WTC11 (cell line): ENCODE results near the gene OPCML. TPM values are rescaled to one million over a fixed set of nuclear protein-coding genes. Genes with fewer than 3 reads are reported as not detected.

Source experiments
- ATAC-seq: fragments of 200-7000 bp; cut with Tn5 transposase; 2 replicates; pipeline ENCODE4 v1.10.0; 2021; ENCODE audit warnings: mild to moderate bottlenecking, moderate library complexity
- CTCF ChIA-PET: fragments of 300-600 bp; sonication (Branson Sonifier 250); formaldehyde crosslinking; loops from one replicate; lab custom pipeline; 2021; ENCODE audit warnings: antibody characterized with exemption; lab: Charles Lee
- POLR2A ChIA-PET: fragments of 350-600 bp; sonication (Branson Sonifier 250); formaldehyde crosslinking; loops from one replicate; lab custom pipeline; 2021; ENCODE audit warnings: antibody characterized with exemption; lab: Charles Lee
- DNase-seq: peaks from one replicate; pipeline ENCODE4 v3.0.0; 2021; ENCODE audit warnings: low spot score
- H3K27ac Mint-ChIP-seq: 2 replicates; pipeline ENCODE4 v1.8.0; 2021; ENCODE audit warnings: mixed read lengths
- H3K27me3 Mint-ChIP-seq: 2 replicates; pipeline ENCODE4 v1.8.0; 2021; ENCODE audit warnings: low read depth, mild to moderate bottlenecking, moderate library complexity, mixed read lengths
- H3K36me3 Mint-ChIP-seq: 2 replicates; pipeline ENCODE4 v1.8.0; 2021; ENCODE audit warnings: mixed read lengths
- H3K4me1 Mint-ChIP-seq: 2 replicates; pipeline ENCODE4 v1.8.0; 2022; ENCODE audit warnings: mixed read lengths
- H3K4me3 Mint-ChIP-seq: 2 replicates; pipeline ENCODE4 v1.8.0; 2021; ENCODE audit warnings: mild to moderate bottlenecking, moderate library complexity, mixed read lengths
- H3K9me3 Mint-ChIP-seq: 2 replicates; pipeline ENCODE4 v1.8.0; 2021; ENCODE audit warnings: mixed read lengths
- ATF1 ChIP-seq: sonication (generic); formaldehyde crosslinking; IDR thresholded peaks from 2 replicates; pipeline ENCODE4 v1.8.1; 2023; ENCODE audit warnings: mild to moderate bottlenecking, moderate library complexity, missing genetic modification reagents
- CDX4 ChIP-seq: fragments of 250-450 bp; sonication (Bioruptor Pico); IDR thresholded peaks from 2 replicates; pipeline ENCODE4 v1.9.0; 2021; ENCODE audit warnings: moderate library complexity, mild to moderate bottlenecking, inconsistent platforms, borderline replicate concordance
- ELF4 ChIP-seq: sonication (generic); formaldehyde crosslinking; IDR thresholded peaks from 2 replicates; pipeline ENCODE4 v1.8.1; 2022; ENCODE audit warnings: low read depth, mild to moderate bottlenecking, moderate library complexity, missing genetic modification reagents
- ERG ChIP-seq: fragments of 250-450 bp; sonication (Bioruptor Pico); IDR thresholded peaks from 2 replicates; pipeline ENCODE4 v1.8.0; 2021; ENCODE audit warnings: mild to moderate bottlenecking
- FOXP1 ChIP-seq: sonication (generic); formaldehyde crosslinking; IDR thresholded peaks from 2 replicates; pipeline ENCODE4 v1.8.0; 2022; ENCODE audit warnings: missing genetic modification reagents, mild to moderate bottlenecking, moderate library complexity, borderline replicate concordance
- GABPB1 ChIP-seq: sonication (generic); formaldehyde crosslinking; IDR thresholded peaks from 2 replicates; pipeline ENCODE4 v1.8.1; 2023; ENCODE audit warnings: mild to moderate bottlenecking, missing genetic modification reagents
- HMGA2 ChIP-seq: fragments of 250-450 bp; sonication (Bioruptor Pico); IDR thresholded peaks from 2 replicates; pipeline ENCODE4 v1.4.0; 2021; ENCODE audit warnings: mild to moderate bottlenecking, moderate library complexity
- IRF1 ChIP-seq: sonication (generic); formaldehyde crosslinking; IDR thresholded peaks from 2 replicates; pipeline ENCODE4 v1.8.0; 2023; ENCODE audit warnings: missing genetic modification reagents
- JUN ChIP-seq: sonication (generic); formaldehyde crosslinking; IDR thresholded peaks from 2 replicates; pipeline ENCODE4 v1.8.0; 2023; ENCODE audit warnings: mild to moderate bottlenecking, missing genetic modification reagents
- NFE2L1 ChIP-seq: sonication (generic); formaldehyde crosslinking; IDR thresholded peaks from 2 replicates; pipeline ENCODE4 v1.8.1; 2023; ENCODE audit warnings: missing genetic modification reagents
- NFYB ChIP-seq: sonication (generic); formaldehyde crosslinking; conservative IDR thresholded peaks from 2 replicates; pipeline ENCODE4 v1.8.0; 2022; ENCODE audit warnings: low read depth, missing genetic modification reagents
- NR1H2 ChIP-seq: sonication (generic); formaldehyde crosslinking; IDR thresholded peaks from 2 replicates; pipeline ENCODE4 v1.9.0; 2021; ENCODE audit warnings: mild to moderate bottlenecking, moderate library complexity, missing genetic modification reagents
- NR2C2 ChIP-seq: sonication (generic); formaldehyde crosslinking; IDR thresholded peaks from 2 replicates; pipeline ENCODE4 v1.8.0; 2022; ENCODE audit warnings: mild to moderate bottlenecking, missing genetic modification reagents
- NR3C1 ChIP-seq: sonication (generic); formaldehyde crosslinking; conservative IDR thresholded peaks from 2 replicates; pipeline ENCODE4 v1.8.1; 2023; ENCODE audit warnings: low read depth, mild to moderate bottlenecking, missing genetic modification reagents
- OVOL2 ChIP-seq: fragments of 250-450 bp; sonication (Bioruptor Pico); IDR thresholded peaks from 2 replicates; pipeline ENCODE4 v1.9.0; 2021; ENCODE audit warnings: mild to moderate bottlenecking, borderline replicate concordance
- PRRX2 ChIP-seq: fragments of 250-450 bp; sonication (Bioruptor Pico); IDR thresholded peaks from 2 replicates; pipeline ENCODE4 v1.8.0; 2021; ENCODE audit warnings: mild to moderate bottlenecking
- RORB ChIP-seq: fragments of 250-450 bp; sonication (Bioruptor Pico); IDR thresholded peaks from 2 replicates; pipeline ENCODE4 v1.9.0; 2021; ENCODE audit warnings: mild to moderate bottlenecking
- SOX15 ChIP-seq: fragments of 250-450 bp; sonication (Bioruptor Pico); IDR thresholded peaks from 2 replicates; pipeline ENCODE4 v1.9.0; 2021; ENCODE audit warnings: mild to moderate bottlenecking
- TP53 ChIP-seq: sonication (generic); formaldehyde crosslinking; IDR thresholded peaks from 2 replicates; pipeline ENCODE4 v1.8.1; 2023; ENCODE audit warnings: mild to moderate bottlenecking, missing genetic modification reagents
- ZMAT4 ChIP-seq: fragments of 250-450 bp; sonication (Bioruptor Pico); IDR thresholded peaks from 2 replicates; pipeline ENCODE4 v1.9.0; 2021; ENCODE audit warnings: mild to moderate bottlenecking
- ZNF138 ChIP-seq: sonication (generic); formaldehyde crosslinking; conservative IDR thresholded peaks from 2 replicates; pipeline ENCODE4 v1.8.1; 2022; ENCODE audit warnings: mild to moderate bottlenecking, moderate library complexity, missing genetic modification reagents
- ZNF232 ChIP-seq: sonication (generic); formaldehyde crosslinking; IDR thresholded peaks from 2 replicates; pipeline ENCODE4 v1.8.0; 2022; ENCODE audit warnings: mild to moderate bottlenecking, missing genetic modification reagents
- ZNF671 ChIP-seq: fragments of 250-450 bp; sonication (Bioruptor Pico); IDR thresholded peaks from 2 replicates; pipeline ENCODE4 v1.8.0; 2021; ENCODE audit warnings: mild to moderate bottlenecking
- ZSCAN18 ChIP-seq: fragments of 250-450 bp; sonication (Bioruptor Pico); IDR thresholded peaks from 2 replicates; pipeline ENCODE4 v2.1.2; 2022; ENCODE audit warnings: mild to moderate bottlenecking, moderate library complexity
- total RNA-seq: library from RNA; stranded (reverse); gene quantifications from 3 replicates; pipeline ENCODE4 v1.2.3, GENCODE V29; 2021

OPCML gene
- total RNA-seq, 1 experiment from 2014 or later = 1.5 TPM

- Mint-ChIP-seq H3K27me3 (no peaks in the 10 kb centered on the region; the same call in 1 of the 2 replicates), H3K4me3 (no peak overlapping the region), H3K36me3 (no peaks in the 10 kb centered on the region), H3K27ac (no peak overlapping the region), H3K4me1 (peaks cover 25% of the 10 kb centered on the region), H3K9me3 (no peaks in the 10 kb centered on the region)
- no peak for TF ChIP-seq OVOL2 (CRISPR knock-in tag)
- TF ChIP-seq IRF1 = no peak
- TF ChIP-seq JUN (CRISPR knock-in tag) = no peak
- TF ChIP-seq ERG = no peak
- no peak for TF ChIP-seq TP53 (CRISPR knock-in tag)
- TF ChIP-seq NR1H2 (CRISPR knock-in tag) = no peak
- no peak for TF ChIP-seq PRRX2
- no peak for TF ChIP-seq RORB (CRISPR knock-in tag)
- no peak for TF ChIP-seq NR3C1 (CRISPR knock-in tag)
- POLR2A ChIA-PET = no interaction called here
- CTCF ChIA-PET = interaction anchor here (1.6 to 2.0 kb wide), 2 partner anchors 118 to 511 kb away, joined by 4 to 8 read pairs; no protein-coding TSS in a partner anchor
- peak; percentile 34 for ATAC-seq
- DNase-seq = no peak
These were observed 1101.8 kb downstream of the OPCML start for GRCh38 chr11:132430429-132431062.

- POLR2A ChIA-PET = no interaction called here
- DNase-seq (no peak), ATAC-seq (peak; percentile 60)
- Mint-ChIP-seq H3K36me3 (no peaks in the 10 kb centered on the region), H3K4me1 (peaks cover 26% of the 10 kb centered on the region), H3K27me3 (no peaks in the 10 kb centered on the region; the same call in 1 of the 2 replicates), H3K4me3 (no peak overlapping the region), H3K9me3 (no peaks in the 10 kb centered on the region), H3K27ac (no peak overlapping the region)
- CTCF ChIA-PET = interaction anchor here (1.6 to 2.0 kb wide), 2 partner anchors 117 to 511 kb away, joined by 4 to 8 read pairs; no protein-coding TSS in a partner anchor
- TF ChIP-seq ELF4 = no peak
- TF ChIP-seq ZNF671 (CRISPR knock-in tag) = no peak
- no peak for TF ChIP-seq ZNF138 (CRISPR knock-in tag)
- TF ChIP-seq ATF1 = no peak
- TF ChIP-seq NFYB = no peak
- no peak for TF ChIP-seq NFE2L1 (CRISPR knock-in tag)
These were observed 1102.6 kb downstream of the OPCML start for GRCh38 chr11:132429685-132430084.

- TF ChIP-seq HMGA2 (CRISPR knock-in tag) = no peak
- no peaks in the 10 kb centered on the region for H3K36me3 Mint-ChIP-seq
- H3K27ac Mint-ChIP-seq = no peak overlapping the region
- ATAC-seq (no peak), DNase-seq (no peak)
- no peak overlapping the region for H3K4me3 Mint-ChIP-seq
- ChIA-PET POLR2A (no interaction called here), CTCF (interaction anchor here (1.3 kb wide), 1 partner anchor 25 kb away, joined by 3 read pairs; no protein-coding TSS in a partner anchor)
- H3K4me1 Mint-ChIP-seq = peaks cover 27% of the 10 kb centered on the region
- H3K27me3 Mint-ChIP-seq = no peaks in the 10 kb centered on the region; the same call in 1 of the 2 replicates
- H3K9me3 Mint-ChIP-seq = no peaks in the 10 kb centered on the region
These were observed 1104.7 kb downstream of the OPCML start for GRCh38 chr11:132427611-132428010.

- H3K4me3 Mint-ChIP-seq = no peak overlapping the region
- DNase-seq (no peak), ATAC-seq (no peak)
- ChIA-PET POLR2A (no interaction called here), CTCF (no interaction called here)
- H3K9me3 Mint-ChIP-seq = no peaks in the 10 kb centered on the region
- peaks cover 13% of the 10 kb centered on the region for H3K4me1 Mint-ChIP-seq
- H3K27ac Mint-ChIP-seq = no peak overlapping the region
- H3K27me3 Mint-ChIP-seq = no peaks in the 10 kb centered on the region; the same call in 1 of the 2 replicates
- no peaks in the 10 kb centered on the region for H3K36me3 Mint-ChIP-seq
- TF ChIP-seq FOXP1 (CRISPR knock-in tag) = no peak
- TF ChIP-seq SOX15 (CRISPR knock-in tag) = no peak
- TF ChIP-seq ZNF671 (CRISPR knock-in tag) = no peak
- no peak for TF ChIP-seq ZSCAN18
- no peak for TF ChIP-seq ZMAT4 (CRISPR knock-in tag)
- TF ChIP-seq ZNF138 (CRISPR knock-in tag) = no peak
- TF ChIP-seq CDX4 (CRISPR knock-in tag) = no peak
- TF ChIP-seq ERG = no peak
- no peak for TF ChIP-seq JUN (CRISPR knock-in tag)
- TF ChIP-seq NR2C2 (CRISPR knock-in tag) = no peak
- TF ChIP-seq ZNF232 (CRISPR knock-in tag) = no peak
- no peak for TF ChIP-seq GABPB1
- TF ChIP-seq ELF4 = no peak
- TF ChIP-seq ATF1 = no peak
These were observed 1107.9 kb downstream of the OPCML start for GRCh38 chr11:132424433-132424832.
